Renal cortical epithelial cell (primary cell): ENCODE data around the gene GNAI1. TPM values are rescaled to one million over a fixed set of nuclear protein-coding genes. Genes with fewer than 3 reads are reported as not detected.
A peak's percentile ranks its signal among the peaks of the same experiment; 100 is the strongest.

Experiments used
- DNase-seq: peaks from one replicate; pipeline ENCODE4 v3.0.0-alpha.2; 2011; ENCODE audit warnings: low read depth
- total RNA-seq: library from RNA; depleted of rRNA; stranded (reverse); fragments of >200 nt; gene quantifications from 2 replicates; pipeline ENCODE4 v1.2.3, GENCODE V29; 2014

Gene GNAI1
- total RNA-seq, result 38.4 and 101 TPM in 2 replicates

DNA sequence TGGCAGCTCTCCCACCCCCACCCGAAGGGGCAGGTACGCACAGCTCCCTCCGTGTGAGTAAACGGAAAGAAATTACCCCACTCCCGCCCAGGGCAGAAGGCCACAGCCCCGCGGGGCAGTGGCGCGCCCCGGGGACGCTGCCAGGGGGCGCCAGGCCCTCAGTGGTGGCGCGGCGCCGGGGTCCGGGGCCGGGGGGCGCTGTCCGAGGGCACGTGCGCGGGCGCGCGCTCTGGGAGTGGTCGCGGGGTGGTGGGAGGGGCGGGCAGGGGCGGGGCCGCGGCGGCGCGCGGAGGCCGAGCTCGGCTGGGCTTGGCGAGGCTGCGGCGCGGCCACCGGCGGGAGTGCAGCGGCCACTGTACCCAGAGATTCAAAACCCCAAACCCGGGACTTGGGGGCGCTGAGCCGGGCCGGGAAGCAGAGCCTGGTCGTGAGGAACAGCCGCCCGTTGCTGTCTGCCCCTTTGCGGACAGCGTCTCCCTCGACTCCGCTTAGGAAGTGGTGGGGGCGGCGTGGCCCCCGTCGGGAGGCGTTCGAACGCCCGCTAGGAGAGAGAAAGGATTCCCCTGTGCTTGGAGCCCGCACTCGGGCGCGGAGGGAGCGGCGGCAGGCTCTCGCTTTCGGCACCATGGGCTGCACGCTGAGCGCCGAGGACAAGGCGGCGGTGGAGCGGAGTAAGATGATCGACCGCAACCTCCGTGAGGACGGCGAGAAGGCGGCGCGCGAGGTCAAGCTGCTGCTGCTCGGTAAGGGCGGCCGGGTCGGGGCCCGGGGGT lies at the start of gene GNAI1:
Gene GNAI1 (plus strand): TSS at position 296 of the 773 bp plus-strand sequence. CDS start 330 bp downstream, at position 626.
- DNase-seq, result no peak

DNA sequence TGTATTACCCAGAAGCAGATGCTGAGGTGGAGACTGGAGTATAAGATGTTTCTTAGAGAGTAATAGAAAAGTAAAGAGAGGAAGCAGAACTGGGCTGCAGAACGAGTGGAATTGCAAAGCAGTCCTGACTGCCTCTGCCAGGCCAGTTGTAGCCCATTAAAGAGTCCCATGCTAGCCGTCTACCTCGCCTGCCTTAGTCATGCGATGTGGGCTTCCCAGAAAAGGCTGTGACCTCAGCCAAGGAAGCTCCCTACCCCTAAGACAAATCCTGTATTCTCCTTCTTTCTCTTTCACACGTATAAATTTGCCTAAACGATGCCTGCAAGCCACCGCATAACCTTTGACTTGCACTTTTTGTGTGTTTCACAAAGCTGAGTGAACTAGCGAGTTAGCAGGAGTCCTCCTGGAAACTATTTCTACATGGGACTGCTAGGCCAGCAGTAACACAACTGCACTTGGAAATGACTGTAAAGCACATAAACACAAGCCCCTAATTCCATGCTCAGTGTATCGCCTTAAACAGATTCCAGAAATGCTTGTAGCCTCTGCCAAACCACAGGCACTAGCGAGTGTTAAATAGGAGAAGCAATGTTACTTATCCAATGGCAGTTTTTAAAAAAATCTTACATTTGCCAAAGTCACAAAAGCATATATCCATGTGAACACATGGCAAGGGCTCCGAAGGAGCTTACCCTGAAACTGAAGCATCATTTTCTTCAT lies 47.4 kb upstream of the GNAI1 start:
- peak; percentile 48 for DNase-seq

DNA sequence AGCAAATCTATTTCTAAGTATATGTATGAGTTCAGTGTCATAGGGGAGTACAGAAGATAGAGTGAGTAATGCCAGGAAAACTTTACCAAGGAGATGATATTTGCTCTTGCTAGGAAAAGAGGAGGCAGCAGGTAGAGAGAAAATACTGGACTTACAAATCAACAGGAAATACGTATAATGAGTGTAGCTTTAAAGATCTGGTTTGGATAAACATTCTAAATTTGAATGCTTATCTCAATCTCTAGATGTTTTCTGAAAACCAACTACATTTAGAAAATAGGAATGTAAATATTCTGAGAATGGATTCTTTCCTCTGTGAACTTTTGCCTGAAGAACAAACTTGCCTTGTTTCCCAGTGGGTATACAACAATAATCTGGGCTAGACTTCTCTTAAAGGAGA lies 46.9 kb upstream of the GNAI1 start:
- peak; percentile 15 for DNase-seq

DNA sequence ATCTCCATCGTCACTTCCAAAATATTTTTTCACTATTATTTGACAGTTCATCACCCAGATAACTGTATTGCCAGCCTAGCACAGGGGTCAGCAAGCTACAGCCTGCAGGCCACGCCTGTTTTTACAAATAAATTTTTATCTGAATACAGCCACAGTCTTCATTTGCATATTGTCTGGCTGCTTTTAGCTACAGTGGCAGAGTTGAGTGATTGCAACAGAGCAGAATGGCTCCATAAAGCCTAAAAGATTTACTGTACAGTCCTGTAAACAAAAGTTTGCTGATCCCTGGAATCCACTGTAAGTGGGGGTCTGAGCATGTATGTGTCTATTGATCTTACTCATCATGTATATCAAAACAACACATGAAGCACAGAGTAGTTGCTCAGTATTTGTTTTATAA lies 45.9 kb upstream of the GNAI1 start:
- no peak for DNase-seq

DNA sequence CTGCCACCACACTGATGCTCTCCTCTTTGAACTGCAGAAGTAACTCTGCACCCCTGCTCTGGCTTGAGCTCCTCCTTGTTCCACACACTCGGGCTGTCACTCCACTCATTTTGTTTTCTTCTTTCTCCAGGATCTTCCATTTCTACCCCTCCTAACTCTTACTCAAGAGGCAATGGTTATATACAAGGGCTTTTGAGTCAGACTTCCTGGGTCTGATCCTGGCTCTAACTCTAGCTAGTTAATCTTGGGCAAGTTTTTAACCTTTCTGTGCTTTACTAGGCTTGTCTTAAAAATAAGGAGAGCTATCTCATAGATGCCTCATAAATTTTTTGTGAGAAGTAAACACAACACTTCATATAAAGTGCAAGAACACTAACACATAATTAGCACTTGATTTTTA lies 45.3 kb upstream of the GNAI1 start:
- no peak for DNase-seq

DNA sequence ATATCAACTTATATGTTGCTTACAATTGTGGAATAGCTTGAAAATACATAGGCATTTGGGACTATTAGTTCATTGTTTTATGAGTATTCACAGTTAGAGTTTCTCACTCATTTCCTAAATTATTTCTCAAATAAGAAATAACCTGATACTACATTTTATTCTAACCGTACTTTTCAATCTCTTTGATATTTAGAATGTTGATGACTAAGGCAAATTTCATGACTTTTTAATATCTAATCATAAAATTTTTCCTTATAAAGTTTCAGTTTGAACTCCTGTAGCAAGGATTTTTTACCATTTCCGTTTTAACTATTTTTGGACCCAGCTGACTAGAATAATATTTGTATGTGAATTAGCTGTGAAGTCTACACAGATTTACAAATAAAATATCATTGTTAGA lies 41.3 kb upstream of the GNAI1 start:
- DNase-seq, result no peak

DNA sequence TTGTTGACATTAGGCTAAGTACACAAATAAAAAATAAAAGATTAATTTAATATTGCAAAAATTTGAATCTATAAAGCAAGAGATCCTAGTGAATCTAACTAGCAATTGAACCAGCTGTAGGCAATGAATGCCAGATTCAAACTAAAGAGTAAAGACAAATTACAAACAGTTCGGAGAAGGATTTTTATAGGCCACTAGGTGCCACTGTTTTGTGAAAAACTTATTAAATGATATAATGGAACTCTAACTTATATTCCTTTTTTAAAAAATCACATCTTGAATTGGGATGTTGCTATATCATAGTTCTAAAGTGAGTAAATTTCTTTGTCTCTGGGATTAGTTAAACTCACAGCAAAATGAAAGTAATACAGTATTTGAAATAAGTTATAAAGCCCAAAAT lies 39.1 kb upstream of the GNAI1 start:
- DNase-seq, result peak; percentile 32

DNA sequence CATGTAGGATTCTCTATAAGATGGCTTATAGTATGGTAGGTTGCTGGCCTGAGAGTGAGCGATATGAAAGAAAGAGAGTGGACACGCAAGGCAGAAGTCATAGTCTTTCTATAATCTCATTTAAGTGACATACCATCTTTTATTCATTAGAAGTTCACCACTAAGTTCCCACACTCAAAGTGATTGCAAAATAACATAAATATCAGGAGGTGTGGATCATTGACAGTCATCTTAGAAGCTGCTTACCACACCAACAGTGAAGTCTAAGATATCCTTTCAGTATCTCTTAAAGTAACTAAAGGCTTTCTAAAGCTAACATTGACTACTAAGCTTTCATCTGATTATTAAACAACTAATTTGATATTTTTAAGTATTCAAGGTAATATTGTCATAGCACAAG lies 36.9 kb upstream of the GNAI1 start:
- DNase-seq, result no peak

DNA sequence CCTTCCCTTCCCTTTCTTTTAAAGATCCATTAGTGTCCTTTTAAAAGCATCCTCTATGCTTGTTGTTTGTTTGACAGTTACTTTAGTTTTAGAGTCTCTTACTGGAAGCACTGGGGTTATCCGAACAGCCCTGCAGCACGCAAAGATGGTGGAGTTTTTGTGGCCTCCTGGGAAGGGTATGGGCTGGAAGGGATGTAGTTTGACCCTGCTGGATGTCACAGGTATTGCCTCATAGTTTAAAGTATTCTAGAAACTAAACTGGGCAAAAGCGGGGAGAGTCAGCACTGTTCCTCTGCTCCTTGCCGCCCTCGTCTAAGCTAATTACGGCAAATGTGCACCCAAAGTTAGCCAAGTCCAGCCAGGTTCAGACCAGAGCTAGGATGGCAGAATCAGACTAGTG lies 35.8 kb upstream of the GNAI1 start:
- DNase-seq, result no peak

DNA sequence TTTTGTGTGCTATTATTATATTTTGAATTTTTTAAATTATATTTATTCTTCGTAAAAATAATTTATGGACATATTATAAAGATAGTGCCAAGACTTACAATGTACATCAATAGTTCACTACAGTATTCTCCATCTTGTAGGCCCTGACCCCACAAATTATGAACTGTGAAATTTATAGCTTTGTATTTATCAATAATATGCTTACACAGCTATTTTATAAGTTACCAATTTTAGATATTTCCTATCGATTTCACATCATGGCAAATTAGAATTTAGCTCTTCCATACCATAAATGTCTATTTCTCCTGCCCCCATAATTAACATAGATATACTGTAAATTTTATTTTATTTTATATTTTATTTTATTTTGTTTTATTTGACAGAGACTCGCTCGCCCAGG lies 34.4 kb upstream of the GNAI1 start:
- DNase-seq, result no peak

DNA sequence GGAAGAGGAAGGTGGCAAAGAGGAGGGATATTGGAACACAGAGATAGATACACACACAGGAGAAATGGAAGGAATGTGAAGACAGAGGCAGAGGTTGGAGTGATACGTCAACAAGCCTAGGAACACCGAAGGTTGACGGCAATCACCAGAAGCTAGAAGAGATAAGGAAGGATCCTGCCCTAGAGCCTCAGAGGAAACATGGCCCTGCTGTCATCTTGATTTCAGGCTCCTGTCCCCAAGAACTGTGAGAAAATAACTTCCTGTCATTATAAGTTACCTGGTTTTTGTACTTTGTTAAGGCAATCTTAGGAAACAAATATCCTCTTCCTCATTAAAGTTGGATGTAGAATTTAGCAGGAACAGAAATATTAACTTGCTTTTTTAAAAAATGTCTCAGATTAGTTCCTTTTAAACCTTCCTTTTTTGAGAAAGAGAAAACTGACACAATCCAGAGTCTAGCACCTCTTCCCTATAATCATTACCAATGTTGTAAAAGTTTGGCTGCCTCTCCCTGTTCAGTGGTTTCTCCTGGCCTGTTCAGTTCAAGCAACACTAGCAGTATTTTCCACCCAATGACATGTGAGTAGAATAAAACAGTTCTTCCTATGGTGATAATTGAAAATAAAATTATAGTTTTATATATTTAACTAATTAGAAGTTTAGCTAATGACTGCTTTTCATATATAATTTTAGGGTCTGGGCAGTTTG lies 28.8 kb upstream of the GNAI1 start:
- peak; percentile 36 for DNase-seq

DNA sequence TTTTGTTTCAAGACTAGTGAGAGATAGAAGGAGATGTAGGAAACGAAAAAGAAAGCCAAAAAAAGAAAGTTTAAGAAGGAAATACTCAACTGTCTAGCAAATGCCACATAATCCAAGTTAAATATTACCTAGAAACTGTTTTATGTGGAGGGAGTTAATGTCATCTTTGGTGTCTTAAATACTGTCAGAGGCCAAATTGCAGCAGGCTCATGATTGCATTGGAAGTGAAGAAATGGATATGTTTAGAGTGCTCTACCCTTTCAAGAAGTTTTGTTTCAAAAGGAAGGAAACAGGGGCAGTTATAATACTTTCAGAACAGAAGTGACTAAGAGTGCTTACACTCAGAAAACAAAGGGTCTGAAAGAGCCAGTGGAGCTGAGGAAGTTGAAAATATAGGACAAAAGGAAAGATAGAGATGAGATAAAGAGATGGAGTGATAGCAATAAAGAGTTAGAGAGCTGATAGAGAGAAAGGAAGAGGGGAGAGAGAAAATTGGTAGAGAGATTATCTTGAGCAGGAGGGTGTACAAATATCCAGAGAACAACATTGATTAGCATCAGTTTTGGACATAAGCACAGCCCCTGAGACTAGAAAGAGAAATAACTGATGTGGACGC lies 28.0 kb upstream of the GNAI1 start:
- DNase-seq, result peak; percentile 52

DNA sequence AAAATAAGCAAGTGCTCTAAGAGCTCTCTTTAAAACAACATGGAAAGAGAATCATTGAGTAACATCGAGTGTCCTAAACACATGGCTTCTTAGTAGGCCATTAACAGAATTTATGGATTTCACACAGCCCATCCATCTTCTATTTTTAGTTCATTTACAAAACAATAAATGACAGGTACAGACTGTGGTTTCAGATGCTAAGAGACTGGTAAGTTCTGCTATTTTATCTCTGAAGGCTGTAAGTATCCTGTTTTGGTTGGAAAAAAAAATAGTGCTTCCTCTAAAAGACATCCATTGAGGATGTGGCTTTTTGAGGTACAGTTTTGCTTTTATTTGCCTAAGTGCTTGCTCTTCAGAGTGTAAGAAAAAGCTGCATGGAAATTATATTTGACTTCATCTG lies 27.4 kb upstream of the GNAI1 start:
- no peak for DNase-seq

DNA sequence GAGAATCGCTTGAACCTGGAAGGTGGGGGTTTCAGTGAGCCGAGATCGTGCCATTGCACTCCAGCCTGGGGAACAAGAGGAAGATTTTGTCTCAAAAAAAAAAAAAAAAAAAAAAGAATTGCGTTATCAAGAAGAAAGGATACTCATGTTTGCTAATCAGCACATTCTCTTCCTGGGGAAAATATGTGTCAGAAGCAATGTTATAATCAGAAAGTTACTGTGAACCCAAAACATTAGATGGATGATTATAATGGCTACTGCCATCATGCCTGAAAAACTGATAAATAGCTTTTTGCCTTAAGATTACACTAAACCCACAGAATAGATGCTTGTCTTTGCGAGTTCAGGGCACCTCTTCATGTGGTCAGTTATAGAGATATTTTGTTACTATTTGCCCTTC lies 24.3 kb upstream of the GNAI1 start:
- DNase-seq, result no peak

DNA sequence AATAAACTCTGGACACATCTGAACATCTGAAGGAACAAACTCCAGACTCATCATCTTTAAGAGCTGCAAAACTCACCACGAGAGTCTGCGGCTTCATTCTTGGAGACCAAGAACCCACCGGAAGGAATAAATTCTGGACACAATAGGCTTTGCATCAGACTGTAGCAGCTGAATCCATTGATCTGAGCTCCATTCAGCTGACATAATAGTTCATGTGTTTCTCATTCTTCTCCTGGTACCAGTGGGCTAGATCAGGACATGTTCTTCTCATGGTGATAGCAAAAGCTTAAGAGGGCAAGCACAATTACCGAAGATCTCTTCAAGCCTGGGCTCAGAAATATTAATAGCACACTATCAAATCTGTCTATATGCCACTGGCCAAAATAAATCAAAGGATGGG lies 20.5 kb upstream of the GNAI1 start:
- DNase-seq, result no peak

DNA sequence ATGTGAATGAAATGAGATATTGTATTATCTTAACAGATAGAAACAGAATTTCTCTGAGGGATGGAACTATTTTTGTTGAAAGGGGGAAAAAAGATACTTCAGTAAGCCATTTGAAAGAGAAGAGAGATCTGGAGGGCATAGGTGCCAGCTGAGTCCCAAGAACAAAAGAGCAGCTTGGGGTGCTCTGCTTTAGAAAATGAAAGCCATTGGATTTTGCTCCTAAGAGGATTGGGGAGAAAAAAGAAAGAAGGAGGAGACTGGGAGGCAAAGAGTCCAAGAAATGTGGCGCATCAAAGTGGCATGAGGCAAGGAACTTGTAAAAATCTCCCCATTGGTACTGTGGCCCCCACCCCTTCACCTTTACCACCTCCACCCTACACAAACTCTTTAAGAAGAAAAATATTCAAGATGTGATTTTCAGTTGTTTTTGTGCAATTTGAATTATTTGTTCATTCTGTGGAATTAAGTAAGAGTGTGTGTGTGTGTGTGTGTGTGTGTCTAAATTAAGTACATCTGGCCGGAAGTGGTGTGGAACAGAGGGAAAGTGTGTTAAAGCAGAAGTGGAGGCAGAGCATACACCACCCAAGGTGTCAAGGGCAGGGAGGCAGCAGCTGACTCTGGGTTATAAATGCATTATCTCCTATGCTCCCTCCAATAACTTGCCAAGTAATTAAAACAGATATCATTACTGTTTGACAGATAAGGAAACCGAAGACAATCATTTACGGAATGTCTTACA lies 9.9 kb upstream of the GNAI1 start:
- no peak for DNase-seq

DNA sequence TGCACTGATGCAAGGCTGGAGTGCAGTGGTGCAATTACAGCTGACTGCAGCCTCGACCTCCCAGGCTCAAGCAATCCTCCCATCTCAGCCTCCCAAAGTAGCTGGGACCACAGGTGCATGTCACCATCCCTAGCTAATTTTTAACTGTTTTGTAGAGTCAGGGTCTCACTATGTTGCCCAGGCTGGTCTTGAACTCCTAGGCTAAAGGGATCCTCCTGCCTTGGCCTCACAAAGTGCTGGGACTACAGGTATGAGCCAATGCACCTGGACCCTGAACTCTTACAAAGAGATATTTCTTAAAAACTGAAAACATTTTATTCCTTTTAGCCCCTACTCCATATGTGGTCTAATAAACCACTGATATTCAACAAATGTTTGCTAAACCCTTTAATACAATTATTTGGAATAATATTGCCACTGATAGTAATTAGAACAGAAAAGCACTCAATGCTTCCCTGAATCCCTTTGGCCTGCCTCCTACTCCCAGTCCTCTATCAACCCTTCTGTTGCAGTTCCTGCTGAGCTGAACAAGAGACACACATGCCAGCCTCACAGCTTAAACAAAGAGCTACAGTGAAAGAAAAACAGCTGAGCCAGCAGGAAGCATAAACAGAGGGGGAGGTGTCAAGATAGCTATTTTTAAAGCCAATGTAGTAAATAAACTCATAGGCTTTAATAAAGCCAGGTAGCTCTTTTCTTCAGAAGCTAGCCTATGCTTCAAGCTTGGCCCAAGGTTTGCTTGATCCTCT lies 7.0 kb upstream of the GNAI1 start:
- DNase-seq, result peak; percentile 30

DNA sequence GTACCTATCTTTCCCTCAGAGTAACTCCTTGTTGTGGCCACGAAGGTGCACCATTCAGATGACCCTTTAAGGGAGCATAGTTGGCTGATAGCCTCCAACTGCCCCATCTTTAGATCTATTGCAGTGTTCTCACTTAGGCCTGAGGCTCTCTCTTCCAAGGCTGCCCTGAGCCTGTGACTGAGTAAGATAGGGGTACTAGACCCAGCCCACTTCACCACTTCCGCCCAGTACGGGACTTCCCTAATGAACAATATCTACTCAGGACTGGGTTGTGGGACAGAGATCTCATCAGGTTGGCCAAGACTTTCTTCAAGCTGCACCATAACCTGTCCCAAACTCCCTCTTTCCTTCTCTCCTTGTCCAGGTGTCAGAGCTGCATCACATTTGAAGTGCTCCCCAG lies 5.7 kb upstream of the GNAI1 start:
- DNase-seq, result no peak

DNA sequence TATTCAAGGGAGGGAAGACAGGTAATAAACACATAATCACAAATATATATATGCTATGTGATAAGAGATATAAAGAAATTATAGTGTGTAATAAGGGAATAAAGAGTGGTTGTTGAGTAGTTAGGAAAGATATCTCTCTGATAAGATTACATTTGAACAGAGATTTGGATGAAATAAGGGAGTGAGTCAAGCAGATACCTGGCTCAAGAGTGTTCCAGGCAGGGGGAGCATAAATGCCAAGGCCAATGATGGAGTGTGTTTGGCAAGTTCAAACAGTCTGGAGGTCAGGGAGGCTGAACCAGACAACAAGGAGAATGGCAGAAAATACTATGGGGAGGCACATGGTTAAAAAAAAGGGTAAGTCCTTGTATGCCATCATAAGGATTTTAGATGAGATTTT lies 4.8 kb upstream of the GNAI1 start:
- no peak for DNase-seq

DNA sequence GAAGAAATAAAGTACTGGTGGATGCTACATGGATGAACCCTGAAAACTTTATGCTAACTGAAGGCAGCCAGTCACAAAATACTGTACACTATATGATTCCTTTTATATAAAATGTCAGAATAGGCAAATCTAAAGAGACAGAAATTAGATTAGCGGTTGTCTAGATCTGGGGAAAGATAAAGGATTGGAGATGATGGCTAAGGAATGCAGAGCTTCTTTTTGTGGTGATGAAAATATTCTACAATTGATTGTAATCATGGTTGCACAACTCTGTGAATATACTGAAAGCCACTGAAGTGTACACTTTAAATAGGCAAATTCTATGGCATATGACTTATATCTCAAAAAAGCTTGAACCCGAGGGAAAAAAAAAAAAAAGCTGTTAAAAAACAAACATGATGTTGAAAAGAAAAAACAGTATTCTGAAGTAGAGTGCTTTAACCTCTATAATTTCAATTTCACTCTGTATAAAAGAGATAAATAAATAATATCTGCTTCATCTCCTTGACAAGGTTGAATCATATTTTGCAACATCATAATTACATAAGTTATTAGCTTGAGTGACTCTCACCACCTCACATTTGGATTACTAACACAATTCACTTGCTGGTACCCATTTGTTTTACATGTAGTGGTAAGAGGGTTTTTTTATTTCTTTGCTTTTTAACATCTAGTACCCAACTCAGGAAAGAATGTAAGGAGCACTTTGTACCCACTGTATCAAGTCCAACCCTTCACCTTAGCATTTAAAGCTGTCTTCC lies 2.8 kb upstream of the GNAI1 start:
- DNase-seq, result no peak
